T-helper 17 cell (primary cell): ENCODE results near the gene GAB1. TPM values are rescaled to one million over a fixed set of nuclear protein-coding genes. Genes with fewer than 3 reads are reported as not detected.
A peak's percentile ranks its signal among the peaks of the same experiment; 100 is the strongest.

Experiments
- ATAC-seq: fragments of 150-1000 bp; cut with Tn5 transposase; 2 replicates; pipeline ENCODE4 v1.10.0; 2021; ENCODE audit warnings: mild to moderate bottlenecking, moderate library complexity
- DNase-seq, 3 donors: peaks; one replicate each; pipeline versions ENCODE4 v3.0.0 to v3.0.0-alpha.2; 2020 to 2021
- H3K9me3 ChIP-seq: one replicate; pipeline ENCODE4 v1.7.0; 2013; ENCODE audit warnings: low read length, mild to moderate bottlenecking; ENCODE audit not compliant: control insufficient read depth, poor library complexity, severe bottlenecking
- H3K27ac Mint-ChIP-seq: one replicate; pipeline ENCODE4 v1.8.0; 2022; ENCODE audit warnings: mild to moderate bottlenecking, moderate library complexity, mixed read lengths
- H3K27me3 Mint-ChIP-seq: one replicate; pipeline ENCODE4 v1.8.0; 2022; ENCODE audit warnings: mixed read lengths
- H3K36me3 Mint-ChIP-seq: one replicate; pipeline ENCODE4 v1.8.0; 2022; ENCODE audit warnings: low read depth, mixed read lengths
- H3K4me1 Mint-ChIP-seq: one replicate; pipeline ENCODE4 v1.8.0; 2022; ENCODE audit warnings: mild to moderate bottlenecking, mixed read lengths
- H3K4me3 Mint-ChIP-seq: one replicate; pipeline ENCODE4 v1.8.0; 2022; ENCODE audit warnings: mild to moderate bottlenecking, moderate library complexity, mixed read lengths
- total RNA-seq, 4 donors: library from RNA in 2 of 4; stranded (reverse) in 2 of 4; gene quantifications; one replicate each; pipeline ENCODE4 v1.2.3 and lab custom pipeline; 2022 to 2026

GAB1 gene
- total RNA-seq, 2 donors from 2014 or later = 2.0 to 3.5 TPM

GRCh38 chr4:143355540-143356217 lies 19.0 kb downstream of the GAB1 start:
- DNase-seq (no peak), ATAC-seq (no peak)
- no peaks in the 10 kb centered on the region for H3K9me3 ChIP-seq
- Mint-ChIP-seq H3K27ac (no peak overlapping the region), H3K4me3 (no peak overlapping the region), H3K27me3 (peaks cover 25% of the 10 kb centered on the region), H3K4me1 (peaks cover 13% of the 10 kb centered on the region), H3K36me3 (no peaks in the 10 kb centered on the region)

GRCh38 chr4:143356493-143356892 lies 19.8 kb downstream of the GAB1 start:
- H3K36me3 Mint-ChIP-seq = no peaks in the 10 kb centered on the region
- H3K4me1 Mint-ChIP-seq = peaks cover 13% of the 10 kb centered on the region
- H3K27me3 Mint-ChIP-seq = peaks cover 22% of the 10 kb centered on the region
- H3K9me3 ChIP-seq = no peaks in the 10 kb centered on the region
- H3K4me3 Mint-ChIP-seq = no peak overlapping the region
- H3K27ac Mint-ChIP-seq = no peak overlapping the region
- ATAC-seq = no peak
- DNase-seq = no peak

- no peaks in the 10 kb centered on the region for H3K36me3 Mint-ChIP-seq
- DNase-seq (no peak), ATAC-seq (peak; percentile 68)
- peak overlapping the region; percentile 27 for H3K27ac Mint-ChIP-seq
- no peaks in the 10 kb centered on the region for H3K9me3 ChIP-seq
- no peak overlapping the region for H3K4me3 Mint-ChIP-seq
- peaks cover 13% of the 10 kb centered on the region for H3K4me1 Mint-ChIP-seq
- H3K27me3 Mint-ChIP-seq = peaks cover 14% of the 10 kb centered on the region
Measured at GRCh38 chr4:143357161-143357845, 20.6 kb downstream of the GAB1 start.

GRCh38 chr4:143358419-143358818 lies 21.7 kb downstream of the GAB1 start:
- no peak for ATAC-seq
- Mint-ChIP-seq H3K4me1 (peaks cover 18% of the 10 kb centered on the region), H3K36me3 (no peaks in the 10 kb centered on the region), H3K4me3 (no peak overlapping the region), H3K27me3 (peaks cover 5% of the 10 kb centered on the region), H3K27ac (no peak overlapping the region)
- DNase-seq = no peak
- H3K9me3 ChIP-seq = no peaks in the 10 kb centered on the region

- no peaks in the 10 kb centered on the region for H3K9me3 ChIP-seq
- Mint-ChIP-seq H3K4me3 (peak overlapping the region; percentile 73), H3K27me3 (peaks cover 1% of the 10 kb centered on the region), H3K36me3 (no peaks in the 10 kb centered on the region), H3K27ac (no peak overlapping the region), H3K4me1 (peaks cover 18% of the 10 kb centered on the region)
- DNase-seq (no peak), ATAC-seq (peak; percentile 82)
Measured at GRCh38 chr4:143358923-143359643, 22.4 kb downstream of the GAB1 start.

- DNase-seq = no peak
- no peak for ATAC-seq
Measured at GRCh38 chr4:143359644-143360193, 23.0 kb downstream of the GAB1 start.

GRCh38 chr4:143360838-143361625 lies 24.4 kb downstream of the GAB1 start:
- H3K4me3 Mint-ChIP-seq = no peak overlapping the region
- H3K27me3 Mint-ChIP-seq = no peaks in the 10 kb centered on the region
- H3K36me3 Mint-ChIP-seq = no peaks in the 10 kb centered on the region
- H3K4me1 Mint-ChIP-seq = peaks cover 18% of the 10 kb centered on the region
- no peak overlapping the region for H3K27ac Mint-ChIP-seq
- DNase-seq (no peak), ATAC-seq (no peak)
- H3K9me3 ChIP-seq = no peaks in the 10 kb centered on the region

More at GRCh38 chr4:143359644-143360193, 23.0 kb downstream of the GAB1 start:
- Mint-ChIP-seq H3K36me3 (no peaks in the 10 kb centered on the region), H3K27me3 (no peaks in the 10 kb centered on the region), H3K4me3 (peak overlapping the region; percentile 73), H3K4me1 (peaks cover 18% of the 10 kb centered on the region), H3K27ac (no peak overlapping the region)
- H3K9me3 ChIP-seq = no peaks in the 10 kb centered on the region

GRCh38 chr4:143362349-143363046 lies 25.8 kb downstream of the GAB1 start:
- H3K27me3 Mint-ChIP-seq = no peaks in the 10 kb centered on the region
- no peaks in the 10 kb centered on the region for H3K9me3 ChIP-seq
- H3K4me3 Mint-ChIP-seq = no peak overlapping the region
- no peaks in the 10 kb centered on the region for H3K36me3 Mint-ChIP-seq
- DNase-seq = no peak
- no peak for ATAC-seq
- H3K27ac Mint-ChIP-seq = no peak overlapping the region
- peaks cover 18% of the 10 kb centered on the region for H3K4me1 Mint-ChIP-seq

GRCh38 chr4:143363332-143363731 lies 26.7 kb downstream of the GAB1 start:
- no peaks in the 10 kb centered on the region for H3K36me3 Mint-ChIP-seq
- no peak overlapping the region for H3K27ac Mint-ChIP-seq
- peaks cover 18% of the 10 kb centered on the region for H3K4me1 Mint-ChIP-seq
- no peaks in the 10 kb centered on the region for H3K9me3 ChIP-seq
- DNase-seq (no peak), ATAC-seq (no peak)
- H3K27me3 Mint-ChIP-seq = no peaks in the 10 kb centered on the region
- H3K4me3 Mint-ChIP-seq = no peak overlapping the region

GRCh38 chr4:143364063-143364462 lies 27.4 kb downstream of the GAB1 start:
- Mint-ChIP-seq H3K4me3 (no peak overlapping the region), H3K4me1 (peaks cover 13% of the 10 kb centered on the region), H3K27ac (no peak overlapping the region), H3K36me3 (no peaks in the 10 kb centered on the region), H3K27me3 (no peaks in the 10 kb centered on the region)
- no peak for DNase-seq
- H3K9me3 ChIP-seq = no peaks in the 10 kb centered on the region
- ATAC-seq = no peak

- ATAC-seq (no peak), DNase-seq (no peak)
- no peaks in the 10 kb centered on the region for H3K27me3 Mint-ChIP-seq
- H3K4me1 Mint-ChIP-seq = peaks cover 5% of the 10 kb centered on the region
- no peak overlapping the region for H3K4me3 Mint-ChIP-seq
- no peak overlapping the region for H3K27ac Mint-ChIP-seq
- no peaks in the 10 kb centered on the region for H3K9me3 ChIP-seq
- H3K36me3 Mint-ChIP-seq = no peaks in the 10 kb centered on the region
Measured at GRCh38 chr4:143367863-143368262, 31.2 kb downstream of the GAB1 start.

GRCh38 chr4:143369552-143369951 lies 32.9 kb downstream of the GAB1 start:
- no peaks in the 10 kb centered on the region for H3K4me1 Mint-ChIP-seq
- ATAC-seq = no peak
- H3K36me3 Mint-ChIP-seq = no peaks in the 10 kb centered on the region
- H3K27ac Mint-ChIP-seq = no peak overlapping the region
- no peak overlapping the region for H3K4me3 Mint-ChIP-seq
- no peak for DNase-seq
- H3K9me3 ChIP-seq = no peaks in the 10 kb centered on the region
- H3K27me3 Mint-ChIP-seq = no peaks in the 10 kb centered on the region
